Karpas-422 (cell line): ENCODE results near the gene PLD1. TPM values are rescaled to one million over a fixed set of nuclear protein-coding genes. Genes with fewer than 3 reads are reported as not detected.

Experiments
- DNase-seq: peaks from one replicate; pipeline ENCODE4 v3.0.0-alpha.2; 2015
- H2AFZ ChIP-seq: fragments of 200-600 bp; sonication (generic); 2 replicates; pipeline ENCODE4 v1.6.1; 2014; ENCODE audit warnings: antibody characterized with exemption, low read length, mixed read lengths
- H3K27ac ChIP-seq: fragments of 200-600 bp; sonication (generic); 2 replicates; pipeline ENCODE4 v1.5.1; 2014; ENCODE audit warnings: mild to moderate bottlenecking, low read length, moderate library complexity
- H3K27me3 ChIP-seq: fragments of 200-600 bp; sonication (generic); 2 replicates; pipeline ENCODE4 v1.6.1; 2014; ENCODE audit warnings: low read length, mixed read lengths
- H3K36me3 ChIP-seq: fragments of 200-600 bp; sonication (generic); 2 replicates; pipeline ENCODE4 v1.6.1; 2014; ENCODE audit warnings: low read length, mixed read lengths; ENCODE audit not compliant: insufficient read depth
- H3K4me1 ChIP-seq: fragments of 200-600 bp; sonication (generic); 2 replicates; pipeline ENCODE4 v1.6.1; 2014; ENCODE audit warnings: mild to moderate bottlenecking, low read length, mixed read lengths
- H3K4me2 ChIP-seq: fragments of 200-600 bp; sonication (generic); 2 replicates; pipeline ENCODE4 v1.6.1; 2014; ENCODE audit warnings: low read length, low read depth, mild to moderate bottlenecking; ENCODE audit not compliant: poor library complexity, severe bottlenecking
- H3K4me3 ChIP-seq: fragments of 200-600 bp; sonication (generic); 2 replicates; pipeline ENCODE4 v1.5.1; 2014; ENCODE audit warnings: mild to moderate bottlenecking, antibody characterized with exemption, low read length, mixed read lengths
- H3K79me2 ChIP-seq: fragments of 200-600 bp; sonication (generic); 2 replicates; pipeline ENCODE4 v1.6.1; 2014; ENCODE audit warnings: mild to moderate bottlenecking, low read length, mixed read lengths
- H3K9ac ChIP-seq: fragments of 200-600 bp; sonication (generic); 2 replicates; pipeline ENCODE4 v1.6.0; 2014; ENCODE audit warnings: low read length
- H3K9me2 ChIP-seq: fragments of 200-600 bp; sonication (generic), shearing (Covaris generic); replicated peaks from 2 replicates; pipeline ENCODE4 v1.6.0; 2014; ENCODE audit warnings: mild to moderate bottlenecking, low read length, moderate library complexity; ENCODE audit not compliant: insufficient read depth
- H3K9me3 ChIP-seq: fragments of 300-700, 200-600 bp; sonication (generic); 2 replicates; pipeline ENCODE4 v1.6.1; 2014; ENCODE audit warnings: low read length, mixed read lengths
- H4K20me1 ChIP-seq: fragments of 200-600 bp; sonication (generic); 2 replicates; pipeline ENCODE4 v1.6.1; 2014; ENCODE audit warnings: mild to moderate bottlenecking, antibody characterized with exemption, low read length, low read depth; ENCODE audit not compliant: insufficient read depth
- total RNA-seq: library from RNA; depleted of rRNA; stranded (reverse); fragments of >200 nt; shearing (Covaris generic); gene quantifications from 2 replicates; pipeline ENCODE4 v1.2.3, GENCODE V29; 2014; ENCODE audit warnings: low replicate concordance

PLD1 gene
- total RNA-seq, 1 experiment from 2014 or later = not detected

DNA sequence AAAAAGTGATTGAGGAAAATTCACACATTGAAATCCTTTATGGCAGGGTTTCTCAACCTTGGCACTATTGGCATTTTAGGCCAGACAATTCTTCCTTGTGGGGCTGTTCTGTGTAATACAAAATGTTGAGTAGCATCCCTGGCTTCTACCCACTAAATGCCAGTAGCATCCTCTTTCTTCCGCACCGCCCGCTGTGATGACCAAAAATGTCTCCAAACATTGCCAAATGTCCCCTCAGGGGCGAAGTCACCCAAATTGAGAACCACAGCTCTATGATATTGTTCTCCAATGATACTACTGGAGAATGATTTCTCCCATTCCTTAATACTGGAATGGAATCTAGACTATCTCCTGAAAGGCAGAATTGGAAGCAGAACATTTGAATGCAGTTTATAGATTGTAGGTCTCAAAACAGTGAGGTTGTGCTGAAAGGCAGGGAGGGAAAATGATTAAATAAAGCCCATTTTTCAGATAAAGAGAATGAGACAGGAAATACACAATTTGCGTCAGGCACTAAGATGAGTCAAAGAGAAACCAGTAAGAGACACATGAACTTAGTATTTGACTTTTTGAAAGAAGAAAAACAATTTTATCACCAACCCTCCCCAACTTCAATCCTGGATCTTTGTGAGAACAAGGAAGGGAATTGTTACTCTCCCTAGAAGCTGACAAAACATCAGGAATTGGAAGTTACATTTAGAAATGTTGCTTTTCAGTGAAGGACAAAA is 248.5 kb downstream of the PLD1 start:
- no peak overlapping the region for H3K27ac ChIP-seq
- H3K9me2 ChIP-seq = no peaks in the 10 kb centered on the region
- H3K9ac ChIP-seq = no peak overlapping the region
- no peak overlapping the region for H2AFZ ChIP-seq
- H3K9me3 ChIP-seq = no peaks in the 10 kb centered on the region
- no peaks in the 10 kb centered on the region for H3K79me2 ChIP-seq
- H4K20me1 ChIP-seq = no peaks in the 10 kb centered on the region
- H3K27me3 ChIP-seq = no peaks in the 10 kb centered on the region
- no peaks in the 10 kb centered on the region for H3K4me1 ChIP-seq
- no peaks in the 10 kb centered on the region for H3K36me3 ChIP-seq
- no peak overlapping the region for H3K4me2 ChIP-seq
- no peak for DNase-seq
- H3K4me3 ChIP-seq = no peak overlapping the region

DNA sequence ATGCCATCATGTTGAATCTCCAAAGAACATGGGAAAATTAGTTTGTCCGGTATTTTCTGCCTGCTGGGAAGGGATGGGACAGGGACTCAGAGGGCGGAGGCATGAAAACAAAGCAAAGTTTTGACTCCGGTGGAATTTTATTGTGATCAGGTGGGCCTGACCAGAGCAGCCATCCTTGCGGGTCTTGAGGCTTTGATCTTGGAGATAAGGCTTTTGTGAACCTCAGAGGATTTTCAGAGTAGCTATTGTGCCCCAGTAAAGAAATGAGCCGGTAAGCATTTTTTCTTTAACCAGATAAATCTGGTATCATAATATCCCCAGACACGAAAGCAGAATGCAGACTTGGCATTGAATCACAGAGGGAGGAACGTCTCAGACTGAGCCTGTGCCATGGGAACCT is 250.7 kb downstream of the PLD1 start:
- H4K20me1 ChIP-seq = no peaks in the 10 kb centered on the region
- no peaks in the 10 kb centered on the region for H3K79me2 ChIP-seq
- no peak overlapping the region for H3K4me3 ChIP-seq
- DNase-seq = no peak
- H3K9me2 ChIP-seq = no peaks in the 10 kb centered on the region
- H2AFZ ChIP-seq = no peak overlapping the region
- no peak overlapping the region for H3K27ac ChIP-seq
- H3K9me3 ChIP-seq = no peaks in the 10 kb centered on the region
- no peaks in the 10 kb centered on the region for H3K4me1 ChIP-seq
- H3K36me3 ChIP-seq = no peaks in the 10 kb centered on the region
- no peak overlapping the region for H3K9ac ChIP-seq
- H3K27me3 ChIP-seq = no peaks in the 10 kb centered on the region
- H3K4me2 ChIP-seq = no peak overlapping the region

DNA sequence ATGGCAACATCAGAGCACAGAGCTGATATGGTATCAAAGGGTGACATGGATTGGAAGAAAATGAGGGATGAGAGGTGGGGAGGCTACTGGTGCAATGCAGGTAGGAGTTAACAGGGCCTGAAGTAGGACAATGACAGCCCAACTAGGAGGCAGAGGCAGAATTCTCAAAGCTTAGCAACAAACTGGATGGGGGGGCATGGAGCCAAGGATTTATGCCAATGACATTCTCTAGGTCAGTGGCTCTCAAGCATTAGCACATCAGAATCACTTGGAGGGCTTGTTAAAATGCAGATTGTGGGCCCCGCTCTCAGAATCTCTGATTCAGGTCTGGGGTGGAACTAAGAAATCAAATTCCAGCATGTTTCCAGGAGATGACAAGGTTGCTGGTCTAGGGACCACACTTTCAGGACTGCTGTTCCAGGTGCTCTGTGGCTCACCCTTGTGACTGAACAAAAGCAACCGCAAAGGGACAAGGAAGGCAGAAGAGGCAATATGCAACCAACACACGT is 252.0 kb downstream of the PLD1 start:
- H3K9me3 ChIP-seq = no peaks in the 10 kb centered on the region
- no peaks in the 10 kb centered on the region for H3K9me2 ChIP-seq
- H3K4me1 ChIP-seq = no peaks in the 10 kb centered on the region
- H3K4me3 ChIP-seq = no peak overlapping the region
- H3K27me3 ChIP-seq = no peaks in the 10 kb centered on the region
- no peak overlapping the region for H3K27ac ChIP-seq
- no peak overlapping the region for H3K4me2 ChIP-seq
- no peak for DNase-seq
- H2AFZ ChIP-seq = no peak overlapping the region
- H3K9ac ChIP-seq = no peak overlapping the region
- no peaks in the 10 kb centered on the region for H3K79me2 ChIP-seq
- H4K20me1 ChIP-seq = no peaks in the 10 kb centered on the region
- no peaks in the 10 kb centered on the region for H3K36me3 ChIP-seq

DNA sequence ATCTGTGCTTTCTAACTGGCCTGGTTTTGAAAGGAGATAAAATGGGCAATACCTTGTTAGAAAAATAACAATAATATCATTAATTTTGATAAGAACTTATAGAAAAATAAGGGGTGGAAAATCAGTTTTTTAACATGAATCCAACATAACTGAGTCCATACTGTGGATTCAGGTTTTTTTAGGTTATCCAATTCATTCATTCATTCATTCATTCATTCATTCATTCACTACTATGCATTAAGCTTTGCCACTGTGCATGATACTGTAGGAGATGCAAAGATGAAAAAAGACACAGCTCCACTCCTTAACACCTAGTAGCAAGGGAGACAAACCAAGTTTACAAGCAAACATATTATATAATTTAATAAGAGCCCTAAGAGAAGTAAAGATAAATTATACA is 253.1 kb downstream of the PLD1 start:
- H3K4me2 ChIP-seq = no peak overlapping the region
- no peak for DNase-seq

DNA sequence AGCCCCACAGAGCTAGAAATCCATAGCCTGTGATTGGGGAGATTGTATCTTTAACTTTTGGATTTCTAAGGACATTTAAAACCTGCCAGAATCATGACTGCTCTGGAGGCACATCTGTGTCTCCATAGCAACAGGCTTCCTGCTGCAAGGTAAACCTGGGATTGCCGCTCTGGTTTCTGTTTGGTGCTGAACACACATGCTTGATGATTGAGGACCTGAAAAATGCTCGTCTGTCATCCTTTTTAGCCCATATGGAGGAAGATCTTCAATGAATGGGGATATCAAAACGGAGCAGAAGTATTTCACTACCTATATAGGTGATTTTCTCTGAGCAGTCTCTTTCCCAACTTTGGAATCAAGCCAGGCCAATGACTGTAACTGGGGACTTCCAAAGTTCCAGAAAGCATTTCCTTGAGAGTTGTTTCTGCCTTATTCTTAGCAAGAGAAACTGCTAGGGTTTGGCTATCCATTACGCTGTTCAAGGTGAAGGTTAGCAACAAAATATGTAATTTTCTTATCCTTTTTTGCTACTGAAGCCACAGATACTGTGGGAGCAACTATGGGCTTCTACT is 253.6 kb downstream of the PLD1 start:
- H4K20me1 ChIP-seq = no peaks in the 10 kb centered on the region
- DNase-seq = no peak
- no peak overlapping the region for H3K27ac ChIP-seq
- no peak overlapping the region for H2AFZ ChIP-seq
- no peaks in the 10 kb centered on the region for H3K79me2 ChIP-seq
- no peaks in the 10 kb centered on the region for H3K9me2 ChIP-seq
- no peaks in the 10 kb centered on the region for H3K27me3 ChIP-seq
- no peaks in the 10 kb centered on the region for H3K36me3 ChIP-seq
- no peaks in the 10 kb centered on the region for H3K9me3 ChIP-seq
- H3K9ac ChIP-seq = no peak overlapping the region
- H3K4me1 ChIP-seq = no peaks in the 10 kb centered on the region
- no peak overlapping the region for H3K4me2 ChIP-seq
- H3K4me3 ChIP-seq = no peak overlapping the region

More for the DNA sequence above, 253.1 kb downstream of the PLD1 start:
- Histone ChIP-seq H3K4me3 (no peak overlapping the region), H4K20me1 (no peaks in the 10 kb centered on the region), H3K27ac (no peak overlapping the region), H3K9me2 (no peaks in the 10 kb centered on the region), H3K36me3 (no peaks in the 10 kb centered on the region), H2AFZ (no peak overlapping the region), H3K9ac (no peak overlapping the region), H3K79me2 (no peaks in the 10 kb centered on the region), H3K4me1 (no peaks in the 10 kb centered on the region), H3K27me3 (no peaks in the 10 kb centered on the region), H3K9me3 (no peaks in the 10 kb centered on the region)

DNA sequence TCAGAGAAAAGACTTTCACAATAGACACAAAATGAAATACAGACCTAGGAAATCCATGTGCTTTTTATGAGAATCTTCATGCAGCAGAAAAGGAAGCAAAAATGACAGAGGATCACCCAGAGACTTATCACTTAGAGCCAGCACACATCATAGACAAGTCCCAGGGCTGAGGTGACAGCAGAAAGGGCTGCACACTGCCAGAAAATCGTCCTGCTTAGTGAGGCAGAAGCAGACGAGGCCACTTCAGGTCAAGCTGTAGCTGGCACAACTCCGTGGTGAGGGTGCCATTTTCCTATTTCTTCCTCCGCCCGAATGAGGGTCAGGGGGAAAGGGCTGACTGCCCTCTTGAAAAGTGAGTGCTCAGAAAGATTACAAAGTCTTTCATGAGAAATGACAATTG is 254.1 kb downstream of the PLD1 start:
- H3K36me3 ChIP-seq = no peaks in the 10 kb centered on the region
- H3K4me2 ChIP-seq = no peak overlapping the region
- no peaks in the 10 kb centered on the region for H3K9me3 ChIP-seq
- no peak overlapping the region for H3K4me3 ChIP-seq
- H3K79me2 ChIP-seq = no peaks in the 10 kb centered on the region
- no peaks in the 10 kb centered on the region for H3K4me1 ChIP-seq
- no peaks in the 10 kb centered on the region for H4K20me1 ChIP-seq
- H2AFZ ChIP-seq = no peak overlapping the region
- H3K9ac ChIP-seq = no peak overlapping the region
- H3K27me3 ChIP-seq = no peaks in the 10 kb centered on the region
- DNase-seq = no peak
- H3K27ac ChIP-seq = no peak overlapping the region
- H3K9me2 ChIP-seq = no peaks in the 10 kb centered on the region

DNA sequence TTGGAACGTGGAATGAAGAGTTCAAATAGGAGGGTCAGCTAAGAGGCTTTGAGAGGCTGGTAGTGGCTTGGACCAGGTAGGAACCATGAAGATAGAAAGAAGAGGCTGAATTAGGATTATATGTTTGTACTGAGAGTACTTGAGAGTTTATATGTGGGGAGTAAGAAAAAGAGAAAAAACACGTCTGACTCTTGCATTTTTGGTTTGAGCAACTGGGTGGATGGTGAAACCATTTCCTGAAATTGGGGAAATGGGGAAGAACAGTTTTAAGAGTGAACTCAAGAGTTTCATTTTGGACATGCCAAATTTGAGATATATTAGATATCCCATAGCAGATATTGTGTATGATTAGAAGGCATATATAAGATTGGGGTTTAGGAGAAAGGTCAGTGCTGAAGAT is 257.2 kb downstream of the PLD1 start:
- no peaks in the 10 kb centered on the region for H3K9me3 ChIP-seq
- H3K9ac ChIP-seq = no peak overlapping the region
- no peaks in the 10 kb centered on the region for H4K20me1 ChIP-seq
- H3K4me3 ChIP-seq = no peak overlapping the region
- H3K36me3 ChIP-seq = no peaks in the 10 kb centered on the region
- no peak for DNase-seq
- H3K4me2 ChIP-seq = no peak overlapping the region
- no peaks in the 10 kb centered on the region for H3K79me2 ChIP-seq
- H2AFZ ChIP-seq = no peak overlapping the region
- H3K27ac ChIP-seq = no peak overlapping the region
- H3K4me1 ChIP-seq = no peaks in the 10 kb centered on the region
- H3K9me2 ChIP-seq = no peaks in the 10 kb centered on the region
- no peaks in the 10 kb centered on the region for H3K27me3 ChIP-seq

DNA sequence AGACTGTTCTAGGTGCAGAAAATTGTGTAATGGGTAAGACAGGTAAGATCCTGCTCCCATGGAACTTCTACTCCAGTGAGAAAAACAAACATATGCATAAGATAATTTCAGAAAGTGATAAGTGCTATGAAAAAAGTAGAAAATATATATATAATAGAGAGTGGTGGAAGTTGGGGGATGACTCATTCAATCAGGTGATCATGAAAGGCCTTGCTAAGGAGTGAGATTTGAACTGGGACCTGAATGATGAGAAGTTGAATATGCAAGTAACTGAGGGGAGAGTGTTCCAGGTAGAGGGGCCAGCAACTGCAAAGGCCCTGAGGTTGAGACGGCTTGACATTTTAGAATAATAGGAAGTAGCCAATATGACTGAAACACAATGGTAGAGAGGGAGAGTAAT is 257.8 kb downstream of the PLD1 start:
- no peak overlapping the region for H2AFZ ChIP-seq

More for the DNA sequence above, 257.8 kb downstream of the PLD1 start:
- Histone ChIP-seq H3K36me3 (no peaks in the 10 kb centered on the region), H3K27me3 (no peaks in the 10 kb centered on the region), H3K4me3 (no peak overlapping the region), H3K79me2 (no peaks in the 10 kb centered on the region), H3K27ac (no peak overlapping the region), H3K9me3 (no peaks in the 10 kb centered on the region), H3K4me2 (no peak overlapping the region), H3K9ac (no peak overlapping the region), H3K9me2 (no peaks in the 10 kb centered on the region), H3K4me1 (no peaks in the 10 kb centered on the region), H4K20me1 (no peaks in the 10 kb centered on the region)
- DNase-seq = no peak
